Measurements from ENCODE around the gene DNAH10.
A peak's percentile ranks its signal among the peaks of the same experiment; 100 is the strongest.

Gene DNAH10

GRCh38 chr12:123960856-123961255, 198.8 kb downstream of the DNAH10 start:
- in situ Hi-C loops (cut with MboI; ENCODE audit: low sequenced_read_pairs) = no loop called here
- H3K4me1 ChIP-seq = no peaks in the 10 kb centered on the region
- H3K36me3 ChIP-seq (replicated peaks) = no peaks in the 10 kb centered on the region
- no peak overlapping the region for H3K4me3 ChIP-seq
- H3K27me3 ChIP-seq (ENCODE audit: low read depth) = no peaks in the 10 kb centered on the region
- no peak for DNase-seq (ENCODE audit: low spot score in 2 of 2)
- H3K9me3 ChIP-seq = no peaks in the 10 kb centered on the region

- Histone ChIP-seq H3K4me1 (no peaks in the 10 kb centered on the region), H3K36me3 (replicated peaks) (no peaks in the 10 kb centered on the region), H3K4me3 (no peak overlapping the region), H3K9me3 (no peaks in the 10 kb centered on the region), H3K27me3 (ENCODE audit: low read depth) (no peaks in the 10 kb centered on the region)
- in situ Hi-C loops (cut with MboI; ENCODE audit: low sequenced_read_pairs) = no loop called here
- no peak for DNase-seq (ENCODE audit: low spot score in 2 of 2)
Observed at GRCh38 chr12:123961585-123962345, 199.7 kb downstream of the DNAH10 start.

- H3K9me3 ChIP-seq = no peaks in the 10 kb centered on the region
- H3K4me1 ChIP-seq = no peaks in the 10 kb centered on the region
- no peak for DNase-seq (ENCODE audit: low spot score in 2 of 2)
- H3K36me3 ChIP-seq (replicated peaks) = no peaks in the 10 kb centered on the region
- H3K27me3 ChIP-seq (ENCODE audit: low read depth) = no peaks in the 10 kb centered on the region
- H3K4me3 ChIP-seq = no peak overlapping the region
- in situ Hi-C loops (cut with MboI; ENCODE audit: low sequenced_read_pairs) = no loop called here
Observed at GRCh38 chr12:123962513-123962912, 200.4 kb downstream of the DNAH10 start.

GRCh38 chr12:123963821-123964220, 201.7 kb downstream of the DNAH10 start:
- Histone ChIP-seq H3K36me3 (replicated peaks) (no peaks in the 10 kb centered on the region), H3K27me3 (ENCODE audit: low read depth) (no peaks in the 10 kb centered on the region)
- in situ Hi-C loops (cut with MboI; ENCODE audit: low sequenced_read_pairs) = no loop called here

GRCh38 chr12:123965382-123965781, 203.3 kb downstream of the DNAH10 start:
- Histone ChIP-seq H3K9me3 (no peaks in the 10 kb centered on the region), H3K36me3 (replicated peaks) (no peaks in the 10 kb centered on the region), H3K4me3 (no peak overlapping the region), H3K4me1 (no peaks in the 10 kb centered on the region; the same call in 1 of the 2 replicates), H3K27me3 (ENCODE audit: low read depth) (no peaks in the 10 kb centered on the region)
- in situ Hi-C loops (cut with MboI; ENCODE audit: low sequenced_read_pairs) = no loop called here
- no peak for DNase-seq (ENCODE audit: low spot score in 2 of 2)

More at GRCh38 chr12:123963821-123964220, 201.7 kb downstream of the DNAH10 start:
- no peaks in the 10 kb centered on the region for H3K4me1 ChIP-seq
- H3K9me3 ChIP-seq = no peaks in the 10 kb centered on the region
- no peak overlapping the region for H3K4me3 ChIP-seq
- no peak for DNase-seq (ENCODE audit: low spot score in 2 of 2)

GRCh38 chr12:123966596-123966995, 204.5 kb downstream of the DNAH10 start:
- Histone ChIP-seq H3K36me3 (replicated peaks) (no peaks in the 10 kb centered on the region), H3K27me3 (ENCODE audit: low read depth) (no peaks in the 10 kb centered on the region), H3K4me3 (no peak overlapping the region), H3K4me1 (no peaks in the 10 kb centered on the region; the same call in 1 of the 2 replicates), H3K9me3 (no peaks in the 10 kb centered on the region)
- in situ Hi-C loops (cut with MboI; ENCODE audit: low sequenced_read_pairs) = no loop called here
- DNase-seq (ENCODE audit: low spot score in 2 of 2) = no peak

GRCh38 chr12:123967121-123967586, 205.1 kb downstream of the DNAH10 start:
- Histone ChIP-seq H3K4me1 (no peaks in the 10 kb centered on the region; the same call in 1 of the 2 replicates), H3K27me3 (ENCODE audit: low read depth) (no peaks in the 10 kb centered on the region), H3K36me3 (replicated peaks) (no peaks in the 10 kb centered on the region), H3K4me3 (no peak overlapping the region), H3K9me3 (no peaks in the 10 kb centered on the region)
- no peak for DNase-seq (ENCODE audit: low spot score in 2 of 2)
- in situ Hi-C loops (cut with MboI; ENCODE audit: low sequenced_read_pairs) = no loop called here

GRCh38 chr12:123971449-123971769, 209.3 kb downstream of the DNAH10 start:
- DNase-seq (ENCODE audit: low spot score in 2 of 2) = no peak
- Histone ChIP-seq H3K4me3 (peak overlapping the region; percentile 60), H3K36me3 (replicated peaks) (peaks cover 9% of the 10 kb centered on the region), H3K9me3 (no peaks in the 10 kb centered on the region), H3K4me1 (peaks cover 7% of the 10 kb centered on the region; the same call in 1 of the 2 replicates), H3K27me3 (ENCODE audit: low read depth) (no peaks in the 10 kb centered on the region)
- in situ Hi-C loops (cut with MboI; ENCODE audit: low sequenced_read_pairs) = no loop called here

GRCh38 chr12:123971770-123972456, 209.8 kb downstream of the DNAH10 start:
- Histone ChIP-seq H3K4me3 (peak overlapping the region; percentile 60), H3K36me3 (replicated peaks) (peaks cover 13% of the 10 kb centered on the region), H3K9me3 (no peaks in the 10 kb centered on the region), H3K4me1 (peaks cover 7% of the 10 kb centered on the region; the same call in 1 of the 2 replicates), H3K27me3 (ENCODE audit: low read depth) (no peaks in the 10 kb centered on the region)
- in situ Hi-C loops (cut with MboI; ENCODE audit: low sequenced_read_pairs) = no loop called here
- peak; percentile 36 to 67 for DNase-seq (ENCODE audit: low spot score in 2 of 2)

- in situ Hi-C loops (cut with MboI; ENCODE audit: low sequenced_read_pairs) = no loop called here
- Histone ChIP-seq H3K36me3 (replicated peaks) (peaks cover 19% of the 10 kb centered on the region), H3K4me3 (peak within 1 kb of the TSS; percentile 75), H3K27me3 (ENCODE audit: low read depth) (no peaks in the 10 kb centered on the region), H3K4me1 (peaks cover 7% of the 10 kb centered on the region; the same call in 1 of the 2 replicates), H3K9me3 (no peaks in the 10 kb centered on the region)
- DNase-seq (ENCODE audit: low spot score in 2 of 2) = peak; percentile 91 to 96
Observed at GRCh38 chr12:123972457-123973401, 210.6 kb downstream of the DNAH10 start, which contains the start of the genes CCDC92 and ZNF664. TSS of gene CCDC92 (minus strand) at chr12:123972831. CDS start at chr12:123944305, 28,526 bp downstream. TSS of gene ZNF664 (plus strand) at chr12:123973215. CDS start at chr12:124012145, 38,930 bp downstream.

- H3K9me3 ChIP-seq = no peaks in the 10 kb centered on the region
- no peaks in the 10 kb centered on the region for H3K27me3 ChIP-seq (ENCODE audit: low read depth)
- H3K4me3 ChIP-seq = peak overlapping the region; percentile 75
- H3K36me3 ChIP-seq (replicated peaks) = peaks cover 19% of the 10 kb centered on the region
- in situ Hi-C loops (cut with MboI; ENCODE audit: low sequenced_read_pairs) = no loop called here
- peak; percentile 12 to 54 for DNase-seq (ENCODE audit: low spot score in 2 of 2)
- peaks cover 7% of the 10 kb centered on the region; the same call in 1 of the 2 replicates for H3K4me1 ChIP-seq
Observed at GRCh38 chr12:123973552-123974341, 211.6 kb downstream of the DNAH10 start.

- in situ Hi-C loops (cut with MboI; ENCODE audit: low sequenced_read_pairs) = no loop called here
- H3K27me3 ChIP-seq (ENCODE audit: low read depth) = no peaks in the 10 kb centered on the region
Observed at GRCh38 chr12:123976227-123976826, 214.2 kb downstream of the DNAH10 start.

More at GRCh38 chr12:123976227-123976826, 214.2 kb downstream of the DNAH10 start:
- DNase-seq (ENCODE audit: low spot score in 2 of 2) = no peak
- Histone ChIP-seq H3K36me3 (replicated peaks) (peaks cover 19% of the 10 kb centered on the region), H3K4me3 (no peak overlapping the region), H3K4me1 (0 out of 2 replicates have a peak, but pooled peaks cover 7% of the 10 kb centered on the region), H3K9me3 (no peaks in the 10 kb centered on the region)

Measured in HAP-1 (cell line).